ENCODE data around the gene HIRIP3.
"Not testable (repeated sequence)": the region's sequence is repeated elsewhere in the genome, so short reads cannot be mapped to it uniquely, and the experiment has no call there.

Gene HIRIP3, protein sequence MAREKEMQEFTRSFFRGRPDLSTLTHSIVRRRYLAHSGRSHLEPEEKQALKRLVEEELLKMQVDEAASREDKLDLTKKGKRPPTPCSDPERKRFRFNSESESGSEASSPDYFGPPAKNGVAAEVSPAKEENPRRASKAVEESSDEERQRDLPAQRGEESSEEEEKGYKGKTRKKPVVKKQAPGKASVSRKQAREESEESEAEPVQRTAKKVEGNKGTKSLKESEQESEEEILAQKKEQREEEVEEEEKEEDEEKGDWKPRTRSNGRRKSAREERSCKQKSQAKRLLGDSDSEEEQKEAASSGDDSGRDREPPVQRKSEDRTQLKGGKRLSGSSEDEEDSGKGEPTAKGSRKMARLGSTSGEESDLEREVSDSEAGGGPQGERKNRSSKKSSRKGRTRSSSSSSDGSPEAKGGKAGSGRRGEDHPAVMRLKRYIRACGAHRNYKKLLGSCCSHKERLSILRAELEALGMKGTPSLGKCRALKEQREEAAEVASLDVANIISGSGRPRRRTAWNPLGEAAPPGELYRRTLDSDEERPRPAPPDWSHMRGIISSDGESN

GRCh38 chr16:29995324-29995910, at the start of gene HIRIP3:
TSS of gene HIRIP3 (minus strand) at chr16:29995617. CDS start at chr16:29995605, 12 bp downstream.
- DNase-seq = peak; percentile 63

DNA sequence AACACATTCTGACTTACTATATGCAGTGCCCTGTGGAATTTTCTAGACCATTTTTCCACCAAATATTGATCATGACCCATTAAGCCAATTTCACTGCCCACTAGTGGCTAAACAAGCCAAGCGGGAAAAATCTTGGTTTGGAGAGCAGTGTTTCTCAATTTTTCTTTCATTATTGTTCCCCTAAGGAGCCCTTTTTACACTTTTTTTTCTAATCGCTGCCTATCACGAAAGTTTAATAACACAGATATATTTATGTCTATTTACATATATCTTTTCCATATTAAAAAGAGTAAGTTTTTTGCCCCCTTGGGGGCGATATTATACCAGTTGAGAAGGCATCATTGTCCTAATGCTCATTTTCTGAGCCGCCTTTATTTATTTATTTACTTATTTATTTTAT, 46.4 kb upstream of the HIRIP3 start:
- peak; percentile 30 for DNase-seq

DNA sequence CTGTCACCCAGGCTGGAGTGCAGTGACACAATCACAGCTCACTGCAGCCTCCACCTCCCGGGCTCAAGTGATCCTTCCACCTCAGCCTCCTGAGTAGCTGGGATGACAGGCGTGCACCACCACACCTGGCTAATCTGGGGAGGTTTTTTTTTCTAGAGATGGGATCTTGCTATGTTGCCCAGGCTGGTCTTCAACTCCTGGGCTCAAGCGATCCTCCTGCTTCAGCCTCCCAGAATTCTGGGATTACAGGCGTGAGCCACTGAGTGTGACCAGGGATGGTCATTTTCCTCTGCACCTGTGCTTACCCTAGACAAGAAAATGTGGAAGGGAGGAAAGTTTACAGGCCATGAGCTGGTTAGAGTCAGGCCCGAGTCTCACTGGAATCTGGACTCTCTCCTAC, 45.3 kb upstream of the HIRIP3 start:
- DNase-seq = not testable (repeated sequence)

GRCh38 chr16:30040221-30040620, 44.8 kb upstream of the HIRIP3 start:
- DNase-seq = no peak

DNA sequence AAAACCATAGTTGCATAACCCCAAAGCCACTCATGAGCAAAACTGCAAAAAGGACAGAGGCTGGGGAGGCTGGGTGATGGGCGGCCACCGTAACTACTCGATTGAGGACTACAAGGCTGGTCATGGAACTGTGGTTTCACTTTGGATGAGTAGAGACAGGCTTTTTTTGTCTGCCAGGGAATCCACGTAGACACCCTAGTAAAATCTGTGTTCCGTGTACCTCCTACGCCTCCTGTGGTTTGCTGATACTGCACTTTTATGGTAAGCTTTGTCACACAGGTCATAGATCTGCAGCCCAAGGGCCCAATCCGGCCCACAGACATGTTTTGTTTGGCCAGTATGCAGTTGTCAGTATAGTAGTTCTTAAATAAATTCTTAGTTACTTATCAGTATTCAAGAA, 37.9 kb upstream of the HIRIP3 start:
- DNase-seq = no peak

GRCh38 chr16:30032083-30032819, 36.8 kb upstream of the HIRIP3 start:
- peak; percentile 80 for DNase-seq

DNA sequence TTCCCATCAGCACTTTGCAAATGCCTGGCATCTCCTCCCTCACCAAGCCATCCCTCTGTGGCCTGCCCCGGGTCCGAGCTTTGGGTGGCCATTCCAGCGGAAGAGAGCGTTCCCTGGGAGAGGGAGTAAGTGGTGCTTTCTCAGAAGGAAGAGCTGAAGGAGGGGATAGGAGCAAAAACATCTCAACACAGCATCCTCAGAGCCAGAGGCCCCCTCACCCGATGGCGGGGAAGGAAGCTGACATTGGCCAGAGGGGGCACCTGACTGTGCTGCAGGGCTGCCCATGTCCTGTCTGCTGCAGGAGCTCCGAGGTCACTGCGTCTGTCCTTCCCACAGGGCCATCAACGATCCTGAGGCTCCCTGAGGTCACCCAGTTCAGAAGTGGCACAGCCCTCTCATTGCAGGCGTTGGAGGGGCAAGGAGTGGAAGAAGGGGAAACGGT, 36.1 kb upstream of the HIRIP3 start:
- DNase-seq = no peak

DNA sequence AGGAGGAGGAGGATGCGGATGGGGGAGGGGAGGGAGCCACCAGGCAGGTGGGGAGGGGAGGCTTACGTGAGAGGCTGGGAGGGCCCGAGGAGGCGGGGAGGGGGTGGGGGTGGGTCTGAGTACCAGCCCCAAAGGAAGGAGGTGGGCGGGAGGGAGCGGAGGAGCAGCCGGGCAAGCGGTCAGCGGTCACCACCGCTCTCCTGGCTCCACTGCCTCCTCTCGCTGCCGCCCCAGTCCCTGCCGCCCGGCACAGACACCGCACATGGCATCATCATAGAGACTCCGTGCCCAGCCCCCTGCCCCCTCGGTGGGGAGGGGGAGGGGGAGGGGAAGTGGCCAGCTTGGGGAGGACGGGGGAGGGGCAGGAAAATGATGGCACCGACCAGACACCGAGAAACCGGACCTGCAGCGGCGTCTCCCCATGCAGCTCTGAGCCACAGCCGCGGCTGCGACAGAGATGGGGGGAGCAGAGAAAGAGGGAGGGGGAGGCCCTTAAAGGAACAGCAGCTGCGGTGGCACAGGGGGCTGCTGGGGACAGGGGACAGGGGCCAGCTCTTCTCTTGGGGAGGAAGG, 35.5 kb upstream of the HIRIP3 start, which contains the start of gene TLCD3B:
Gene TLCD3B (minus strand): TSS at position 431 of the 573 bp plus-strand sequence. CDS start 744 bp downstream, outside the sequence.
- DNase-seq = no peak

DNA sequence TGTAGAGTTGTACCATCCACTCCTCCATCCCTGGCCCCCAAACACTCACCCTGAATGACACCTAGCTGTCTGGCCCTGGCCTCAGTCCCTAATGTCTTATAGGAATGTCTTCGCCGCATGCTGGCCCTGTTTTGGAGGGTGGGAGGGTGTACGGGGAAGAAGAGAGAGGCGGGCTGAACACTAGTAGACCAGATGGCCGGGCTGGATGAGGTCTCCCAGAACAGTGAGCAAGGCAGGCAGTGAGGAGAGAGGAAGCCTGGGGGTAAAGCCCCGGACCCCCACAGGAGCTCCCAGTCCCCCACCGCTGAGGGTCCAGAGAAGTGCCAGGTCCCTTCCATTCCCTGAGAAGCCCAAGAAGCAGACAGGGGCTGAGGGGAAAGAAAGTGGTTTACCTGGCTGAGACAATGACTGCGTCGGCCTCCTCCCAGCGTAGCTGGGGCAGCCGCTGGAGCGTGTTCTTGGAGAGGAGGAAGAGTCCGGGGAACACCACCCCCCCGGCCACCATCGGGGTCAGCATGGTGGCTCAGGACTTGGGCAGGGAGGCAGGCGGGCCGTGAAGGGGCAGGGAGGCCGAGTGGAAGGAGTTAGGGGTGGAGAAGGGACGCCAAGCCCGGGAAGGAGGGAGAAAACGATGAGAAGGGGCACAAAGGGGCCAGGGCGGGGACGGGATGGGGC, 34.7 kb upstream of the HIRIP3 start:
- peak; percentile 22 for DNase-seq

DNA sequence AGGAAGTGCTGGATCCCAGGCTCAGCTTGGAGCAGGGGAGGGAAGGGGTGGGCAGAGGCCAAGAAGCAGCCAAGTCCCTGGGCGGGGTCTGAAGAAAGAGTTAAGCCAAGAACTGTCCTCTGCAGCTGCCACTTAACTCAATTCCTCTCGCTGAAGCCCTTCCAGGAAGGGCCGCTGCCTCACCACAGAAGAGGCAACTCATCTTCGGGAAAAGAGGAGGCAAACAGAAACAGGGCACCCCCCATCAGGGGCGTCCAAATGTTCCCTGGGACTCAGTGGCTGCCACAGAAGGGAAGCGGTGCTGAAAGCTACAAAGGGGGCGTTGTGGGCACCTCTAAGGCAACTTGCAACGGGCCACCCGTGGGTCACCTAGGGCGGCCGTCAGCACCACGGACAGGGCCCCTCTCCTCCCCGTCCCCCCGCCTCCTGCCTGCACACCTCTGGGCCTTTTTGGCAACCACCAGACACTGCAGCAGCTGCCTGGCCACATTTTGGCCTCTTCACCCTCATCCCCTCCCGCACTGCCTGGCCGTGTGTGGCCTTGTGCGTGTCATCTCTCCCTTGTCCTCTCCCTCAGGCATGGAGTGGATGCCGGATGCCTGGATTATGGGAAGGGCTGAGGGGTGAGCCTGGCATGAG, 33.1 kb upstream of the HIRIP3 start:
- no peak for DNase-seq

DNA sequence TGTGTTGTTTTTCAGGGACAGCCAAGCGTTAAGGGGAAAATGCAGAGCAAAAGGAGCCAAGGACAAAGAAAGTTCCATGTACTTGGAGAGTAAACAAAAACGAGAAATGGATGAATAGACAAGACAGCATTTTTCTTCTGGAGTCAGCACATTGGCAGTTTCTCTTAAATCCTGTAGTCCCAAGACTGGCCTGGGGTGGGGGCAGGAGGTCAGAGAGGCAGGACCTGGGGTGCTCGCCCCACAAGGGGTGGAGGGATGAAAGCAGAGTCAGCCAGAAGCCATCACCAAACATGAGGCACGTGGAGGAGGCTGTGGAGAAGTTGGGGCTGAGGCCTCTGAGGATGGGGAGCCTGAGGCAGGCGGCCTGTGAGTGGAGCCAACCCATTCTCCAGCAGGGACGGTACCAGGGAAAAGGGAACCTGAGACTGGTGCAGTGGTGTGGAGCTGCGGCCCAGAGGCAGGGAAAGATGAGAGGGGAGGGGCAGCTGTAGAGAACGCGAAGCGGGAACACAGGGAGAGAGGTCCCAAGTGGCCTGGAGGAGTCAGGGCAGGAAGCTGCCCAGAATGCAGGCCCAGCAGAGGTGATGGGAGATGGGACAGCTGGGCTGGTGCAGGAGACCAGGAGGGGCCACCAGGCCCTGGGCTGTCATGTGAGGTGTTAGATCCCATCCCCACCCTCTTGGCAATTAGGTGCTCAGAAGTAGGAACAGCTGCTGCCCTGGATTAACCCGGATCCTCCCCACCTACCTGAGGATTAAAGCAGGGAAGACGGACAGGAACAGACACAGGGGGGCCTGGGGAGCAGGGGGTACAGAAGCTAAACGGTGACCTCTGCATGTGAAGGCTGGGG, 32.4 kb upstream of the HIRIP3 start:
- DNase-seq = no peak

DNA sequence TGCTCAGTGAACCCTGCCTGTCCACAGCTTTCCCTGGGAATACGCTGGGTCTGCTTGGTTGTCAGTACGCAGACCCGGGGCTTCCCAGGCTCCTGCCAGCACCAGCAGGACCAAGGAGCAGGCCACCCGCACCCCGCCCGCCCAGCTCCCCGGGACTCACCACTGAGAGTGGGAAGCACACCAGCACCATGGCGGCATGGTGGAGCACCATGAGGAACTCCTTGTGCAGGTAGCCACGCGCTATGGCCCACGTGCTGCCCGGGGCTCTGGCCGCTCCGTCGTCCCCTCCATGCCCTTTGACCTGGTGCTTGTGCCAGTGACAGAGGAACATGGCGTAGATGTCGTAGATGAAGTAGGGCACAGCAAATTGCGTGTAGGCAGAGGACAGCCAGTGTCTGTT, 31.0 kb upstream of the HIRIP3 start:
- no peak for DNase-seq

GRCh38 chr16:30025574-30025973, 30.2 kb upstream of the HIRIP3 start:
- no peak for DNase-seq

DNA sequence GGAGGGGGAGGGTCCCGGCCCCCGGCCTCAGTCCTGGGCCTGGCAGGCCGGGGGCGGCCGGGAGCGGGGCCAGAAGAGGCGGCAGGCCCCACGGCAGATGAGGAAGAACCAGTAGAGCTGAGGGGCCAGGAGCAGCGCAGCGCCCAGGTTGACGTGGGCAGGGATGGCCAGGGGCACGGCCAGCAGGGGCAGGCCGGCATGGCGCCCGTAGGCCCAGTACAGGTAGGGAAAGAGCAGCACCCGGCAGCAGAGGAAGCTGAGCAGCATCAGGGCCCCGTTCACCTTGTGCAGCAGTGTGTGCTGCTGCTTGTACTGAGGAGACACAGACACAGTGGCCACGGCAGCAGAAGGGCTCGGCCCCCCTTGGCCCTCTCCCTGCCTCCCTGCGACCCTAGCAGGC, 29.7 kb upstream of the HIRIP3 start:
- DNase-seq = no peak

GRCh38 chr16:30024451-30024850, 29.0 kb upstream of the HIRIP3 start:
- no peak for DNase-seq

DNA sequence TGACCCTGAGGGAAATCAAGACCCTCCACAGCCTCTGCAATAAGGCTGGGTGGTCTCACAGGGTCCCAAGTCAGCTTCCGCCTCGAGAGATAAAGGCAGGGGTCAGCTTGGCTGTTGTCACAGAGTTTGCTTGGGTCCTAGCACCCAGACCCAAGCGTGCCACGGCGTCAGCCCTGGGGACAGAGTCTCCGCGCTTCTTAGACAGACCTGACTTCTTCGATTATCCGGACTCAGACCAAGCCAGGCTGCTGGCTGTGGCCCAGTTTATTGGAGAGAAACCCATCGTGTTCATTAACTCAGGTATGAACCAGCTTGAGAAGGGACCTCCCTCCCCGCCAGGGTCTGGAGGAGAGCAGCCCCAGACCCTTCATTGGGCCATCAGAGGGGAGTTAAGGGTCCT, 28.2 kb upstream of the HIRIP3 start:
- DNase-seq = no peak

DNA sequence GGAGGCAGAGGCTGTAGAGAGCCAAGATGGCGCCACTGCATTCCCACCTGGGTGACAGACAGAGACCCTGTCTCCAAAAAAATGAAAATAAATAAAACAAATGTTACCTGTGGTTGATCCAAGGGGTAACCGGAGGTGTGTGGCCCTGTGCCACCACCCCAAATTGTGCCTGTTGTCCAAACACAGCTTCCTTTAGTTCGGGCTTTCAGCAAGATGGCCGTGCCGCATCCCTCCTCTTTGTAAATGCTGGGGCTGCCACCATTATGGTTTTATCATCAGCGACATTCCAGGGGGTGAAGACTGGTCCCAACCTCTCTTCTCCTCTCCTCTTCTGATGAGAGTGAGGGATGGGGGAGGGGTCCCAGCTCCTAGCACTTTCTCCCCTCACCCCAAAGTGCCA, 27.5 kb upstream of the HIRIP3 start, which contains the start of gene C16orf92:
Gene C16orf92 (plus strand): TSS at position 312 of the 400 bp plus-strand sequence. CDS start 143 bp downstream, outside the sequence.
- no peak for DNase-seq

GRCh38 chr16:30018731-30019158, 23.3 kb upstream of the HIRIP3 start:
- no peak for DNase-seq

GRCh38 chr16:30017937-30018336, 22.5 kb upstream of the HIRIP3 start:
- not testable (repeated sequence) for DNase-seq

GRCh38 chr16:30017277-30017656, 21.9 kb upstream of the HIRIP3 start:
- DNase-seq = no peak

Measured in NCI-H1694 (cell line).